ENCODE data around the gene IQGAP1. TPM values are rescaled to one million over a fixed set of nuclear protein-coding genes. Genes with fewer than 3 reads are reported as not detected.
"Not testable (repeated sequence)": the region's sequence is repeated elsewhere in the genome, so short reads cannot be mapped to it uniquely, and the experiment has no call there.

Gene IQGAP1
- total RNA-seq, 1 experiment from 2014 or later, result 72.4 TPM

- H2BK12ac ChIP-seq (ENCODE audit: insufficient read length, low read depth, low read length); H2BK15ac ChIP-seq (ENCODE audit: low read depth, low read length); H2BK5ac ChIP-seq (ENCODE audit: insufficient read length, low read length); H3K9ac ChIP-seq (ENCODE audit: extremely low read depth, insufficient read length, low read length); H3K9me3 ChIP-seq (ENCODE audit: control insufficient read depth, low read depth, low read length); H3K36me3 Mint-ChIP-seq (ENCODE audit: insufficient read depth in 1 of 3, low read depth in 3 of 3); H3K4ac ChIP-seq (ENCODE audit: low read depth, low read length); H2AK5ac ChIP-seq (ENCODE audit: insufficient read length, low read length); H3K79me2 ChIP-seq (ENCODE audit: insufficient read depth, low read length); H3K18ac ChIP-seq (ENCODE audit: insufficient read length, low read depth, low read length); H3K23me2 ChIP-seq (ENCODE audit: insufficient read length, low read depth, low read length, poor library complexity, severe bottlenecking); H3K23ac ChIP-seq (ENCODE audit: insufficient read length, low read depth, low read length); H4K20me1 ChIP-seq (ENCODE audit: control insufficient read depth, insufficient read depth, insufficient read length); H3K56ac ChIP-seq (ENCODE audit: insufficient read length, low read depth, low read length); H2BK20ac ChIP-seq (ENCODE audit: low read depth, low read length, poor library complexity, severe bottlenecking); H3K14ac ChIP-seq (ENCODE audit: insufficient read depth, low read length); H4K8ac ChIP-seq (replicated peaks; ENCODE audit: insufficient read length, low read depth, low read length); H3K4me3 Mint-ChIP-seq; H3K27ac Mint-ChIP-seq; H3T11ph ChIP-seq (ENCODE audit: low read length); H2AFZ ChIP-seq (ENCODE audit: low read length); DNase-seq; H4K5ac ChIP-seq (ENCODE audit: insufficient read length, low read depth, low read length); H3K9me3 Mint-ChIP-seq; H3K27ac ChIP-seq (ENCODE audit: insufficient read length, low read depth, low read length); H3K27me3 Mint-ChIP-seq (ENCODE audit: low read depth); H2BK120ac ChIP-seq (ENCODE audit: low read depth, low read length, poor library complexity, severe bottlenecking); H3K27me3 ChIP-seq (ENCODE audit: insufficient read depth, low read length); H4K91ac ChIP-seq (ENCODE audit: insufficient read length, low read depth, low read length); H3K79me1 ChIP-seq (ENCODE audit: insufficient read depth, low read depth, low read length, poor library complexity, severe bottlenecking); H3K4me2 ChIP-seq (ENCODE audit: insufficient read depth, insufficient read length, low read length): not testable (repeated sequence)
- WGBS (ENCODE audit: extremely low coverage, insufficient read length, low lambda C conversion rate), result no CpG with 5 or more reads among the region's 4 CpGs
- peaks cover 64% of the 10 kb centered on the region in 2 experiments for H3K4me1 Mint-ChIP-seq
- peaks cover 13% of the 10 kb centered on the region for H3K4me1 ChIP-seq (ENCODE audit: insufficient read depth, low read length)
These were observed 22.3 kb downstream of the IQGAP1 start for GRCh38 chr15:90410316-90410715.

Measured in H9 (cell line).